Endothelial cell (in vitro differentiated cells): ENCODE results near the gene C1QTNF3. TPM values are rescaled to one million over a fixed set of nuclear protein-coding genes. Genes with fewer than 3 reads are reported as not detected.

Experiments used
- DNase-seq: peaks from one replicate; pipeline ENCODE4 v3.0.0; 2021; ENCODE audit warnings: low spot score
- H3K27ac Mint-ChIP-seq: one replicate; pipeline ENCODE4 v1.8.0; 2021; ENCODE audit warnings: mixed read lengths, inconsistent platforms; ENCODE audit not compliant: unreplicated experiment
- H3K27me3 Mint-ChIP-seq: one replicate; pipeline ENCODE4 v1.8.0; 2021; ENCODE audit warnings: mild to moderate bottlenecking, moderate library complexity, mixed read lengths, inconsistent platforms; ENCODE audit not compliant: unreplicated experiment
- H3K36me3 Mint-ChIP-seq: one replicate; pipeline ENCODE4 v1.8.0; 2021; ENCODE audit warnings: mild to moderate bottlenecking, low read depth, mixed read lengths, inconsistent platforms; ENCODE audit not compliant: unreplicated experiment
- H3K4me1 Mint-ChIP-seq: one replicate; pipeline ENCODE4 v1.8.0; 2021; ENCODE audit warnings: mild to moderate bottlenecking, mixed read lengths, inconsistent platforms; ENCODE audit not compliant: unreplicated experiment
- H3K4me3 Mint-ChIP-seq: one replicate; pipeline ENCODE4 v1.8.0; 2021; ENCODE audit warnings: mild to moderate bottlenecking, mixed read lengths, inconsistent platforms; ENCODE audit not compliant: unreplicated experiment
- H3K9me3 Mint-ChIP-seq: one replicate; pipeline ENCODE4 v1.8.0; 2021; ENCODE audit warnings: mixed read lengths, inconsistent platforms; ENCODE audit not compliant: unreplicated experiment
- total RNA-seq: library from RNA; stranded (reverse); fragmentation: NEBNext Ultra II Directional; extraction: Animal tissue kit (Norgen Biotek cat#: 25700); gene quantifications from one replicate; pipeline ENCODE4 v1.2.1, GENCODE V29; 2021; ENCODE audit not compliant: unreplicated experiment
- TF ChIP-seq, protein P1 (sequence below): fragments of 200-600 bp; sonication (generic); IDR thresholded peaks from one replicate; pipeline ENCODE4 v1.5.0; 2021; ENCODE audit warnings: antibody characterized with exemption; ENCODE audit not compliant: unreplicated experiment

C1QTNF3 gene
- total RNA-seq, 1 donor from 2014 or later, result 2.1 TPM

DNA sequence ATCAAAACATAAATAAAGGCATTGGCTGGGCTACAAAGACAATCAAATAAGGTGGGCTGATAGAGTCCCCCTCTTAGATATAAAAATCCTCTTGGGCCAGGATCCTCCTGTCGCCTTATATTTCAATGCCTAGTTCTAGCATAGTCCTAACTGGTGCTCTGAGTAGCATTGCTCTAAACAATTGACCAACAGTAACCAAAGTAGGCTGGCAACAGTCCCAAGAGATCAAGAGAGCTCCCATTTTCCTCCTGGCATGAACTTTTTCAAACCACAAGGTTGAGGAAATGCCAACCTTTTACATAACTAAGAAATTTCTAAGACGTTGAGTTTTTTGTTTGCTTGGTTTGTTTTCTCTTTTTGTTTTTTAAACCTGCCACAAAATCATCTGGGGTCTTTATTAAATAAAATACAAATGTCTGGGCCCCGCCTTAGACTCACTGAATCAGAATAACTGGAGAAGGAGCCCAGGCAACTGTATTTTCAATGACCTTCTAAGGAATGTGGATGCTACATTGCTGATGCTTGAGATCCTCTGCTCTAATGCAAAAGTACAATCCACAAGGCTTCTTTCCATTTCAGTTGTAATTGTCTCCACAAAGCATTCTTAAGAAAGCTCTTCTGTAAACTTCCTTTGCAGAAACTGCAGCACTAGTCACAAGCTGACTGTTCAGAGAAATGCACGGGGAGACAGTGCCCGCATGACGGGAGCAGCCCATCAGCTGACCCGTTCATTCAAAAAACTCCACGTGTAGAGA is 61.4 kb downstream of the C1QTNF3 start:
- Mint-ChIP-seq H3K27ac (no peak overlapping the region), H3K27me3 (peaks cover 3% of the 10 kb centered on the region), H3K36me3 (peaks cover 5% of the 10 kb centered on the region), H3K9me3 (no peaks in the 10 kb centered on the region), H3K4me1 (no peaks in the 10 kb centered on the region), H3K4me3 (no peak overlapping the region)
- TF ChIP-seq, protein P1, sequence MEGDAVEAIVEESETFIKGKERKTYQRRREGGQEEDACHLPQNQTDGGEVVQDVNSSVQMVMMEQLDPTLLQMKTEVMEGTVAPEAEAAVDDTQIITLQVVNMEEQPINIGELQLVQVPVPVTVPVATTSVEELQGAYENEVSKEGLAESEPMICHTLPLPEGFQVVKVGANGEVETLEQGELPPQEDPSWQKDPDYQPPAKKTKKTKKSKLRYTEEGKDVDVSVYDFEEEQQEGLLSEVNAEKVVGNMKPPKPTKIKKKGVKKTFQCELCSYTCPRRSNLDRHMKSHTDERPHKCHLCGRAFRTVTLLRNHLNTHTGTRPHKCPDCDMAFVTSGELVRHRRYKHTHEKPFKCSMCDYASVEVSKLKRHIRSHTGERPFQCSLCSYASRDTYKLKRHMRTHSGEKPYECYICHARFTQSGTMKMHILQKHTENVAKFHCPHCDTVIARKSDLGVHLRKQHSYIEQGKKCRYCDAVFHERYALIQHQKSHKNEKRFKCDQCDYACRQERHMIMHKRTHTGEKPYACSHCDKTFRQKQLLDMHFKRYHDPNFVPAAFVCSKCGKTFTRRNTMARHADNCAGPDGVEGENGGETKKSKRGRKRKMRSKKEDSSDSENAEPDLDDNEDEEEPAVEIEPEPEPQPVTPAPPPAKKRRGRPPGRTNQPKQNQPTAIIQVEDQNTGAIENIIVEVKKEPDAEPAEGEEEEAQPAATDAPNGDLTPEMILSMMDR, result no peak
- no peak for DNase-seq

DNA sequence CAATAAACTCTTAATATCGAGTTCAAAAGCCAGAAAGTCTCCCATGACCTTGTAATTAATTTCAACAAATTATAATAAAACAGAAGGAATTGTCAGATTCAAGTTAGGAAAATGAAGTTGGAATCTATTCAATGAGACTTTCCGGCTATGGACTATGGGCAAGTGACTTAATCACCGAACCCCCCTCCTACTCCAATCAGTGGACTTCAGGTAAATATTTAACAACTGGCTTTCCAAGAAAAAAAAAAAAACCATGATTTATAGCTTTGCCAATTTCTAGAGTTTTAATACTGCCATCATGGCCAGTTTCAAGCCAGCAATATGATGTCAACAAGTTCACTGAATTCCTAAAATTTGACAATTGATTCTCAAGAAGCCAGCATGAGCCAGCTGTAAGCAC is 63.0 kb downstream of the C1QTNF3 start:
- Mint-ChIP-seq H3K4me1 (no peaks in the 10 kb centered on the region), H3K9me3 (no peaks in the 10 kb centered on the region)
- DNase-seq, result no peak

DNA sequence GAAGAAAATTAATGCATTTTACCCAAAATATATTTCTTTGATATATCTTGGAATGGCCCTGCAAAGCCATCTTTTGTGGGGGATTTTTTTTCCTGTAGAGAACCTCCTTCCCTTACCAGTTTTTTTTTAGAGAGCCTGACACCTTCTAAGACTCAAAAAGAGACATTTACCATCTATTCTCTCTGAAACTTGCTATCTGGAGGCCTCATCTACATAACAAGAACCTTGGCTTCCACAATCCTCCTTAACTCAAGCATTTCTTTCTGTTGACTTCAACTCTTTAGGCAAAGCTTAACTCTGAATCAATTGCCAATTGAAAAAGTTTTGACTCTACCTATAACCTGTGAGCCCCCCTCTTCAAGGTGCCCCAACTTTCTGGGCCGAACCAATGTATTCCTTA is 64.7 kb downstream of the C1QTNF3 start:
- Mint-ChIP-seq H3K36me3 (peaks cover 5% of the 10 kb centered on the region), H3K4me3 (no peak overlapping the region), H3K27ac (no peak overlapping the region), H3K4me1 (no peaks in the 10 kb centered on the region), H3K27me3 (peaks cover 1% of the 10 kb centered on the region), H3K9me3 (no peaks in the 10 kb centered on the region)
- TF ChIP-seq, protein P1, result no peak
- no peak for DNase-seq

More for the DNA sequence above, 63.0 kb downstream of the C1QTNF3 start:
- Mint-ChIP-seq H3K27ac (no peak overlapping the region), H3K4me3 (no peak overlapping the region), H3K27me3 (peaks cover 3% of the 10 kb centered on the region), H3K36me3 (peaks cover 5% of the 10 kb centered on the region)
- TF ChIP-seq, protein P1, result no peak

DNA sequence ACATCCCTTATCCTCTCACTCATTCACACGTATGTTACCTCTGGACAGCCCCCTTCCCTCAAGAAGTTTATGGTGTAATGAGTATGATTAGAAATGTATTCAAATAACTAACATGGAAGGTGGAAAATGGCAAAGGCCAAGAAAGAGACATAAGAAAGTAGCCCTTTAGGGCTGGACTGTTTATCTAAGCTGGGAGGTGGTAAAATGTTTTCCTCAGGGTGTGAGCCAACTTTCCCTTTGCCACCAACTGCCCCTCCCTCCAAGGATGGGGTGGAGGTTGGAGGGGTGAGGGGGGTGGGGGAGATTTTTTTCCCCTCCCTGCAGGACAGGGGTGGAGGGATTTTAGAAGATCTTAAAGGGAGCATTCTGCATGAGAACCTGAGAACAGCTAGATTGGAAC is 66.7 kb downstream of the C1QTNF3 start:
- Mint-ChIP-seq H3K27me3 (peaks cover 1% of the 10 kb centered on the region), H3K4me1 (no peaks in the 10 kb centered on the region), H3K36me3 (peaks cover 5% of the 10 kb centered on the region), H3K4me3 (no peak overlapping the region), H3K27ac (no peak overlapping the region), H3K9me3 (no peaks in the 10 kb centered on the region)
- TF ChIP-seq, protein P1, result no peak
- no peak for DNase-seq

DNA sequence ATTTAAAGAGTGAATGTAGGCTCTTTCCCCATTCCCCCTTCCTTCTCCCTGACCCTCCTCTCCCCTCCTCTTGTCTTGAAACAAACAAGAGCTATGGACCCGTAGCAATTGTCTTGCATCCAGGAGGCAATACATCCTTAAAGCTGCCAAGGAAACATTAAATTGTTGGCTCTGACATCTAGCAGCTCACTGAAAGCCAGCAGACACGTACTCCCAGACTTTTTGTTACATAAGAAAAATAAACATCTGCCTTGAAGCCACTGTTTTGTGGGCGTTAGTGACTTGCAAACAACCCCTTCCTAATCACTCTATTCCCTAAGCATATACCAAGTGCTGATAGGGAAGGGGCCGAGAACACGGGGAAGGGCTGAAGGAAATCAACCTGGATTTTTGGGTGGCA is 67.2 kb downstream of the C1QTNF3 start:
- TF ChIP-seq, protein P1, result no peak
- H3K4me3 Mint-ChIP-seq, result no peak overlapping the region
- no peak overlapping the region for H3K27ac Mint-ChIP-seq
- DNase-seq, result no peak
- peaks cover 5% of the 10 kb centered on the region for H3K36me3 Mint-ChIP-seq
- H3K27me3 Mint-ChIP-seq, result peaks cover 1% of the 10 kb centered on the region
- H3K4me1 Mint-ChIP-seq, result no peaks in the 10 kb centered on the region
- H3K9me3 Mint-ChIP-seq, result no peaks in the 10 kb centered on the region
